Ureter (tissue), 1 donor: ENCODE results near the gene ELK3. TPM values are rescaled to one million over a fixed set of nuclear protein-coding genes. Genes with fewer than 3 reads are reported as not detected.

Experiments used
- DNase-seq: peaks from one replicate; pipeline ENCODE4 v3.0.0-alpha.2; 2020; ENCODE audit warnings: low spot score
- total RNA-seq: library from RNA; stranded (reverse); gene quantifications from one replicate; pipeline ENCODE4 v1.2.4, GENCODE V29; 2023
- donor health status: DM: yes; HTN: yes; CAD: no.

The ELK3 gene
- total RNA-seq, 1 donor from 2014 or later, result 41.7 TPM

GRCh38 chr12:96256672-96257361 is 62.6 kb downstream of the ELK3 start:
- no peak for DNase-seq

GRCh38 chr12:96257550-96258103 is 63.5 kb downstream of the ELK3 start:
- DNase-seq, result no peak

GRCh38 chr12:96258104-96258961 is 64.2 kb downstream of the ELK3 start:
- DNase-seq, result no peak

GRCh38 chr12:96260231-96260630 is 66.1 kb downstream of the ELK3 start:
- DNase-seq, result no peak

- DNase-seq, result no peak
Measured at GRCh38 chr12:96260644-96261043, 66.5 kb downstream of the ELK3 start.

- DNase-seq, result no peak
Measured at GRCh38 chr12:96261557-96261956, 67.4 kb downstream of the ELK3 start.

GRCh38 chr12:96263449-96263902 is 69.3 kb downstream of the ELK3 start:
- no peak for DNase-seq

GRCh38 chr12:96265400-96265799 is 71.2 kb downstream of the ELK3 start:
- DNase-seq, result no peak

- DNase-seq, result no peak
Measured at GRCh38 chr12:96265836-96266235, 71.7 kb downstream of the ELK3 start.

GRCh38 chr12:96266238-96266637 is 72.1 kb downstream of the ELK3 start:
- DNase-seq, result no peak

- DNase-seq, result no peak
Measured at GRCh38 chr12:96271469-96272199, 77.5 kb downstream of the ELK3 start.

- DNase-seq, result no peak
Measured at GRCh38 chr12:96274331-96274730, 80.2 kb downstream of the ELK3 start.

- no peak for DNase-seq
Measured at GRCh38 chr12:96285158-96285557, 91.0 kb downstream of the ELK3 start.

GRCh38 chr12:96289067-96289466 is 94.9 kb downstream of the ELK3 start:
- DNase-seq, result no peak

GRCh38 chr12:96293093-96293492 is 98.9 kb downstream of the ELK3 start:
- no peak for DNase-seq

GRCh38 chr12:96294831-96295230 is 100.7 kb downstream of the ELK3 start:
- no peak for DNase-seq

GRCh38 chr12:96295532-96296160 is 101.5 kb downstream of the ELK3 start:
- no peak for DNase-seq

- DNase-seq, result no peak
Measured at GRCh38 chr12:96297504-96297903, 103.3 kb downstream of the ELK3 start.

- DNase-seq, result no peak
Measured at GRCh38 chr12:96300064-96300463, 105.9 kb downstream of the ELK3 start.

GRCh38 chr12:96301732-96302131 is 107.6 kb downstream of the ELK3 start:
- DNase-seq, result no peak

- DNase-seq, result no peak
Measured at GRCh38 chr12:96302687-96303310, 108.6 kb downstream of the ELK3 start.
